HK-2 (cell line): ENCODE measurements around the gene PLK5.

ENCODE experiments used
- DNase-seq: peaks from one replicate; pipeline ENCODE4 v3.0.0-alpha.2; 2018; ENCODE audit not compliant: unreplicated experiment

PLK5 gene

GRCh38 chr19:1577090-1577928, 53.4 kb downstream of the PLK5 start:
- no peak for DNase-seq

GRCh38 chr19:1577929-1578618, 54.2 kb downstream of the PLK5 start:
- no peak for DNase-seq

- DNase-seq, result no peak
Observed at GRCh38 chr19:1579222-1579621, 55.3 kb downstream of the PLK5 start.

GRCh38 chr19:1580382-1580781, 56.5 kb downstream of the PLK5 start:
- no peak for DNase-seq

GRCh38 chr19:1580957-1581356, 57.1 kb downstream of the PLK5 start:
- DNase-seq, result no peak

- no peak for DNase-seq
Observed at GRCh38 chr19:1582201-1582600, 58.3 kb downstream of the PLK5 start.

GRCh38 chr19:1584500-1585242, 60.8 kb downstream of the PLK5 start:
- DNase-seq, result no peak

- no peak for DNase-seq
Observed at GRCh38 chr19:1585243-1585580, 61.3 kb downstream of the PLK5 start.
